HCT116 (cell line): Measurements from ENCODE around the gene TOLLIP.

Experiments used
- CEBPB ChIP-seq: IDR thresholded peaks from 2 replicates; pipeline ENCODE4 v1.6.1; 2012; ENCODE audit warnings: low read depth
- EGR1 ChIP-seq: IDR thresholded peaks from 2 replicates; pipeline ENCODE4 v1.6.1; 2012; ENCODE audit warnings: low read depth
- ELF1 ChIP-seq: IDR thresholded peaks from 2 replicates; pipeline ENCODE4 v1.6.1; 2012; ENCODE audit warnings: low read depth, borderline replicate concordance
- EZH2 ChIP-seq: fragments of 200-600 bp; sonication (generic); IDR thresholded peaks from 2 replicates; pipeline ENCODE4 v1.6.1; 2017; ENCODE audit warnings: antibody characterized with exemption, mixed run types
- MAX ChIP-seq: IDR thresholded peaks from 2 replicates; pipeline ENCODE4 v1.6.1; 2012
- POLR2A ChIP-seq: IDR thresholded peaks from 2 replicates; pipeline ENCODE4 v1.7.0; 2011; ENCODE audit warnings: borderline replicate concordance; ENCODE audit not compliant: insufficient read depth, insufficient read length; ENCODE audit errors: extremely low read depth
- POLR2AphosphoS5 ChIP-seq: IDR thresholded peaks from 2 replicates; pipeline ENCODE4 v1.6.1; 2011; ENCODE audit warnings: mild to moderate bottlenecking, low read depth, low read length, moderate library complexity
- RAD21 ChIP-seq: IDR thresholded peaks from 2 replicates; pipeline ENCODE4 v1.6.1; 2012; ENCODE audit warnings: low read depth, mild to moderate bottlenecking
- REST ChIP-seq: IDR thresholded peaks from 2 replicates; pipeline ENCODE4 v1.6.1; 2012; ENCODE audit warnings: low read depth
- SP1 ChIP-seq: IDR thresholded peaks from 2 replicates; pipeline ENCODE4 v1.6.1; 2012; ENCODE audit warnings: low read depth
- SRF ChIP-seq: IDR thresholded peaks from 2 replicates; pipeline ENCODE4 v1.6.1; 2012; ENCODE audit warnings: low read depth
- TF ChIP-seq, protein P1 (sequence below), 3 experiments: fragments of 200-600 bp in 1 of 3; sonication (generic) in 1 of 3; IDR thresholded peaks in 2 of 3; conservative IDR thresholded peaks in 1 of 3; 2 replicates each; pipeline ENCODE4 v1.5.1; 2012 to 2017; ENCODE audit warnings: low read depth in 2 of 3, low read length in 2 of 3, antibody characterized with exemption in 1 of 3, borderline replicate concordance in 1 of 3, control low read depth in 1 of 3, mild to moderate bottlenecking in 1 of 3, mixed read lengths in 1 of 3, mixed run types in 1 of 3, moderate library complexity in 1 of 3; ENCODE audit not compliant: insufficient read depth in 1 of 3
- TF ChIP-seq, protein P2 (sequence below): IDR thresholded peaks from 2 replicates; pipeline ENCODE4 v1.6.1; 2011; ENCODE audit warnings: mild to moderate bottlenecking, low read length, moderate library complexity; ENCODE audit not compliant: insufficient replicate concordance; ENCODE audit errors: extremely low read depth

- TF ChIP-seq SP1, result no peak
- no peak for TF ChIP-seq RAD21
- no peak for TF ChIP-seq POLR2A
- TF ChIP-seq, protein P1, sequence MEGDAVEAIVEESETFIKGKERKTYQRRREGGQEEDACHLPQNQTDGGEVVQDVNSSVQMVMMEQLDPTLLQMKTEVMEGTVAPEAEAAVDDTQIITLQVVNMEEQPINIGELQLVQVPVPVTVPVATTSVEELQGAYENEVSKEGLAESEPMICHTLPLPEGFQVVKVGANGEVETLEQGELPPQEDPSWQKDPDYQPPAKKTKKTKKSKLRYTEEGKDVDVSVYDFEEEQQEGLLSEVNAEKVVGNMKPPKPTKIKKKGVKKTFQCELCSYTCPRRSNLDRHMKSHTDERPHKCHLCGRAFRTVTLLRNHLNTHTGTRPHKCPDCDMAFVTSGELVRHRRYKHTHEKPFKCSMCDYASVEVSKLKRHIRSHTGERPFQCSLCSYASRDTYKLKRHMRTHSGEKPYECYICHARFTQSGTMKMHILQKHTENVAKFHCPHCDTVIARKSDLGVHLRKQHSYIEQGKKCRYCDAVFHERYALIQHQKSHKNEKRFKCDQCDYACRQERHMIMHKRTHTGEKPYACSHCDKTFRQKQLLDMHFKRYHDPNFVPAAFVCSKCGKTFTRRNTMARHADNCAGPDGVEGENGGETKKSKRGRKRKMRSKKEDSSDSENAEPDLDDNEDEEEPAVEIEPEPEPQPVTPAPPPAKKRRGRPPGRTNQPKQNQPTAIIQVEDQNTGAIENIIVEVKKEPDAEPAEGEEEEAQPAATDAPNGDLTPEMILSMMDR (IDR thresholded peaks at IDR 0.05 in 2 of 3, conservative IDR thresholded peaks at IDR 0.05 in 1 of 3; ENCODE audit: borderline replicate concordance in 1 of 3, insufficient read depth in 1 of 3, low read depth in 2 of 3, low read length in 2 of 3), result no peak
- no peak for TF ChIP-seq CEBPB
- TF ChIP-seq ELF1, result no peak
- TF ChIP-seq EZH2, result no peak
- TF ChIP-seq, protein P2, sequence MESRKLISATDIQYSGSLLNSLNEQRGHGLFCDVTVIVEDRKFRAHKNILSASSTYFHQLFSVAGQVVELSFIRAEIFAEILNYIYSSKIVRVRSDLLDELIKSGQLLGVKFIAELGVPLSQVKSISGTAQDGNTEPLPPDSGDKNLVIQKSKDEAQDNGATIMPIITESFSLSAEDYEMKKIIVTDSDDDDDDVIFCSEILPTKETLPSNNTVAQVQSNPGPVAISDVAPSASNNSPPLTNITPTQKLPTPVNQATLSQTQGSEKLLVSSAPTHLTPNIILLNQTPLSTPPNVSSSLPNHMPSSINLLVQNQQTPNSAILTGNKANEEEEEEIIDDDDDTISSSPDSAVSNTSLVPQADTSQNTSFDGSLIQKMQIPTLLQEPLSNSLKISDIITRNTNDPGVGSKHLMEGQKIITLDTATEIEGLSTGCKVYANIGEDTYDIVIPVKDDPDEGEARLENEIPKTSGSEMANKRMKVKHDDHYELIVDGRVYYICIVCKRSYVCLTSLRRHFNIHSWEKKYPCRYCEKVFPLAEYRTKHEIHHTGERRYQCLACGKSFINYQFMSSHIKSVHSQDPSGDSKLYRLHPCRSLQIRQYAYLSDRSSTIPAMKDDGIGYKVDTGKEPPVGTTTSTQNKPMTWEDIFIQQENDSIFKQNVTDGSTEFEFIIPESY, result no peak
- no peak for TF ChIP-seq POLR2AphosphoS5
- TF ChIP-seq MAX, result no peak
- TF ChIP-seq EGR1, result no peak
- TF ChIP-seq REST, result no peak
- no peak for TF ChIP-seq SRF
Measured at GRCh38 chr11:1274501-1274900, 34.9 kb downstream of the TOLLIP start.
